ENCODE results near the gene ADGRG4. TPM values are rescaled to one million over a fixed set of nuclear protein-coding genes. Genes with fewer than 3 reads are reported as not detected.
"Not testable (repeated sequence)": the region's sequence is repeated elsewhere in the genome, so short reads cannot be mapped to it uniquely, and the experiment has no call there.

ADGRG4 gene
- total RNA-seq, 2 experiments from 2014 or later, result not detected

DNA sequence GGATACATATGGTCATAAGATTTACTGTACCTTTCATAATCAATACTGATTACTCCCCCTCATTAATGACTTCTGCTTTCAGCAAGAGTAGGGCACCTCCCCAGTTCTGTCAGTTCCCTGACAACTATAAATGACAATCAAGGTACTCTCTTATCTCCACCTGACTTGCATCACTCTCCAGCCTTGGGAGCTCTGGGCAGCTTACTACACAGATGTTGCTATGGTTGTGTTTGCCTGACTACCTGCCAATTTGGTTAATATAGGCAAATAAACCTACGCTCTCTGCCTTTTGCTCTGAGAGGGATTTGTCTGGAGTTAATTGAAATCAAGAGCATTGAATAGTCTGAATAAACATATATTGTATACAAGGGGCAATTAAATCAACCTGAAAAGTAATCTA lies 26.8 kb upstream of the ADGRG4 start:
- H3K36me3 Mint-ChIP-seq (ENCODE audit: low read depth), result no peaks in the 10 kb centered on the region
- no peak overlapping the region for H3K4me3 Mint-ChIP-seq
- ChIA-PET CTCF (no interaction called here), POLR2A (no interaction called here)
- no peaks in the 10 kb centered on the region for H3K27me3 ChIP-seq (ENCODE audit: control insufficient read depth in 1 of 2, insufficient read depth in 2 of 2, low read length in 2 of 2)
- no peak overlapping the region for H3K27ac Mint-ChIP-seq
- no peaks in the 10 kb centered on the region for H3K4me1 Mint-ChIP-seq (ENCODE audit: low read depth)
- no peak for ATAC-seq (ENCODE audit: poor library complexity)
- no peak for DNase-seq
- TF ChIP-seq, protein P1, sequence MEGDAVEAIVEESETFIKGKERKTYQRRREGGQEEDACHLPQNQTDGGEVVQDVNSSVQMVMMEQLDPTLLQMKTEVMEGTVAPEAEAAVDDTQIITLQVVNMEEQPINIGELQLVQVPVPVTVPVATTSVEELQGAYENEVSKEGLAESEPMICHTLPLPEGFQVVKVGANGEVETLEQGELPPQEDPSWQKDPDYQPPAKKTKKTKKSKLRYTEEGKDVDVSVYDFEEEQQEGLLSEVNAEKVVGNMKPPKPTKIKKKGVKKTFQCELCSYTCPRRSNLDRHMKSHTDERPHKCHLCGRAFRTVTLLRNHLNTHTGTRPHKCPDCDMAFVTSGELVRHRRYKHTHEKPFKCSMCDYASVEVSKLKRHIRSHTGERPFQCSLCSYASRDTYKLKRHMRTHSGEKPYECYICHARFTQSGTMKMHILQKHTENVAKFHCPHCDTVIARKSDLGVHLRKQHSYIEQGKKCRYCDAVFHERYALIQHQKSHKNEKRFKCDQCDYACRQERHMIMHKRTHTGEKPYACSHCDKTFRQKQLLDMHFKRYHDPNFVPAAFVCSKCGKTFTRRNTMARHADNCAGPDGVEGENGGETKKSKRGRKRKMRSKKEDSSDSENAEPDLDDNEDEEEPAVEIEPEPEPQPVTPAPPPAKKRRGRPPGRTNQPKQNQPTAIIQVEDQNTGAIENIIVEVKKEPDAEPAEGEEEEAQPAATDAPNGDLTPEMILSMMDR (IDR thresholded peaks at IDR 0.05), result no peak
- no peaks in the 10 kb centered on the region for H3K4me1 ChIP-seq (ENCODE audit: insufficient read depth, low read length)
- H3K36me3 ChIP-seq (ENCODE audit: insufficient read depth, low read length), result no peaks in the 10 kb centered on the region
- H3K9me3 Mint-ChIP-seq, result no peaks in the 10 kb centered on the region
- peaks cover 5% of the 10 kb centered on the region for H3K27me3 Mint-ChIP-seq
- intact Hi-C loops (cut with DNase I, micrococcal nuclease), result no loop called here
- H3K4me3 ChIP-seq (ENCODE audit: low read length), result no peak overlapping the region
- H3K9me3 ChIP-seq (ENCODE audit: control insufficient read depth in 1 of 2, insufficient read depth in 1 of 2, low read length in 2 of 2), result no peaks in the 10 kb centered on the region
- no peak overlapping the region for H3K27ac ChIP-seq (ENCODE audit: low read depth in 1 of 2, low read length in 2 of 2)

DNA sequence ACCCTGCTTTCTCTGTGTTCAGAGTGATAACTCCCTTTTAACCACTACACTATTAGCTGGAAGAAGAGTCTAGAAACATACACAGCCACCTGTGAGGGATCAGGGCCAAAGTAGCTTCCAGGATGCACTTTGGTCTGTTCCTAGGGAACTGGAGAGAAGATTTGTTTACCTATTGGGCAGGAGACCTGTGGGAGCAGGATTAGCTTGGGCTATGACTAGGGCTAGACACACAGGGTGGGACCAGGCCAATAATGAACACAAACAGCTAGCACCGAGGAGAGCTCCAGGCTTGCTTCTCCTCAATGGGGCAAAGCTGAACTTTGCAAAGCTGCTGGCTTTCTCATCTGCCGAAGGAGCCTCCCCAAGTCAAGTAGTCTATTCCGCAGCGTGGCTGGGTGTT lies 25.2 kb upstream of the ADGRG4 start:
- intact Hi-C loops (cut with DNase I, micrococcal nuclease), result no loop called here
- no peak overlapping the region for H3K27ac Mint-ChIP-seq
- ChIA-PET POLR2A (no interaction called here), CTCF (no interaction called here)
- H3K36me3 Mint-ChIP-seq (ENCODE audit: low read depth), result no peaks in the 10 kb centered on the region
- Histone ChIP-seq H3K27ac (ENCODE audit: low read depth in 1 of 2, low read length in 2 of 2) (no peak overlapping the region), H3K36me3 (ENCODE audit: insufficient read depth, low read length) (no peaks in the 10 kb centered on the region), H3K27me3 (ENCODE audit: control insufficient read depth in 1 of 2, insufficient read depth in 2 of 2, low read length in 2 of 2) (no peaks in the 10 kb centered on the region), H3K4me3 (ENCODE audit: low read length) (no peak overlapping the region), H3K4me1 (ENCODE audit: insufficient read depth, low read length) (no peaks in the 10 kb centered on the region), H3K9me3 (ENCODE audit: control insufficient read depth in 1 of 2, insufficient read depth in 1 of 2, low read length in 2 of 2) (no peaks in the 10 kb centered on the region)
- peaks cover 5% of the 10 kb centered on the region for H3K27me3 Mint-ChIP-seq
- no peaks in the 10 kb centered on the region for H3K9me3 Mint-ChIP-seq
- no peak for DNase-seq
- H3K4me1 Mint-ChIP-seq (ENCODE audit: low read depth), result no peaks in the 10 kb centered on the region
- ATAC-seq (ENCODE audit: poor library complexity), result no peak
- TF ChIP-seq, protein P1 (IDR thresholded peaks at IDR 0.05), result no peak
- H3K4me3 Mint-ChIP-seq, result no peak overlapping the region

DNA sequence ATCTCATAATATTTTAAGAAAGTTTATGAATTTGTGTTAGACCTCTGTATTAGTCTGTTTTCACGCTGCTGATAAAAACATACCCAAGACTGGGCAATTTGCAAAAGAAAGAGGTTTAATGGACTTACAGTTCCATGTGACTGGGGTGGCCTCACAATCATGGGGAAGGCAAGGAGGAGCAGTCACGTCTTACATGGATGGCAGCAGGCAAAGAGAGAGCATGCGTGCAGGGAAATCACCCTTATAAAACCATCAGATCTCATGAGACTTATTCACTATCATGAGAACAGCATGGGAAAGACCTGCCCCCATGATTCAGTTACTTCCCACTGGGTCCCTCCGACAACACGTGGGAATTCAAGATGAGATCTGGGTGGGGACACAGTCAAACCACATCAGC lies 14.4 kb upstream of the ADGRG4 start:
- not testable (repeated sequence) for ATAC-seq (ENCODE audit: poor library complexity)

DNA sequence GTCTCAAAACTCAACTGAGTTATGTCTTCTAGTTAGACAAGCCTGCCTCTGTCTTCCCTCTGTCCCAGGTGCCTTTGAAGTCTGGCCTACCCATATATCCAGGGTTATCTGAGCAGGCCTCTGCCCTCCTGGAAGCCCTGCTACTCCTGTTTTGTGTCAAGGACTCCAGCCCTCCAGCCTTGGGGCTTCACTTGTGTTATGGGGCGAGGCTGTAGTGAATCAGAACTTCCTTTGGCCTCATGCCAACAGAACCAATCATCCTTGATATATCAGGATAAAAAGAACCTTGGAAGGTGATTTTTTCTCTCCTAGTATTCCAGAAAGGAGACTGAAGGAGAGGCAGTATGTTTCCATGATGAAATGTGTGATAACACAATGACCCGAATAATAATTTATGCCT lies 8.9 kb upstream of the ADGRG4 start:
- H3K9me3 ChIP-seq (ENCODE audit: control insufficient read depth in 1 of 2, insufficient read depth in 1 of 2, low read length in 2 of 2), result no peaks in the 10 kb centered on the region
- no peaks in the 10 kb centered on the region for H3K27me3 Mint-ChIP-seq
- no peaks in the 10 kb centered on the region for H3K9me3 Mint-ChIP-seq
- no peaks in the 10 kb centered on the region for H3K27me3 ChIP-seq (ENCODE audit: control insufficient read depth in 1 of 2, insufficient read depth in 2 of 2, low read length in 2 of 2)
- intact Hi-C loops (cut with DNase I, micrococcal nuclease), result no loop called here
- no peaks in the 10 kb centered on the region for H3K36me3 ChIP-seq (ENCODE audit: insufficient read depth, low read length)
- DNase-seq, result no peak
- ATAC-seq (ENCODE audit: poor library complexity), result no peak
- TF ChIP-seq, protein P1 (IDR thresholded peaks at IDR 0.05), result no peak
- CTCF ChIA-PET, result no interaction called here
- H3K36me3 Mint-ChIP-seq (ENCODE audit: low read depth), result no peaks in the 10 kb centered on the region
- no peak overlapping the region for H3K4me3 ChIP-seq (ENCODE audit: low read length)
- no peak overlapping the region for H3K4me3 Mint-ChIP-seq
- H3K27ac ChIP-seq (ENCODE audit: low read depth in 1 of 2, low read length in 2 of 2), result no peak overlapping the region
- H3K4me1 ChIP-seq (ENCODE audit: insufficient read depth, low read length), result no peaks in the 10 kb centered on the region
- POLR2A ChIA-PET, result no interaction called here
- no peaks in the 10 kb centered on the region for H3K4me1 Mint-ChIP-seq (ENCODE audit: low read depth)
- H3K27ac Mint-ChIP-seq, result no peak overlapping the region

More for the DNA sequence above, 14.4 kb upstream of the ADGRG4 start:
- H3K27me3 Mint-ChIP-seq; H3K27me3 ChIP-seq (ENCODE audit: control insufficient read depth in 1 of 2, insufficient read depth in 2 of 2, low read length in 2 of 2); H3K4me1 Mint-ChIP-seq (ENCODE audit: low read depth); H3K9me3 Mint-ChIP-seq; POLR2A ChIA-PET; H3K4me1 ChIP-seq (ENCODE audit: insufficient read depth, low read length); CTCF ChIA-PET; H3K4me3 ChIP-seq (ENCODE audit: low read length); H3K27ac ChIP-seq (ENCODE audit: low read depth in 1 of 2, low read length in 2 of 2); DNase-seq; H3K27ac Mint-ChIP-seq; H3K9me3 ChIP-seq (ENCODE audit: control insufficient read depth in 1 of 2, insufficient read depth in 1 of 2, low read length in 2 of 2); H3K4me3 Mint-ChIP-seq; H3K36me3 Mint-ChIP-seq (ENCODE audit: low read depth); intact Hi-C loops (cut with DNase I, micrococcal nuclease); H3K36me3 ChIP-seq (ENCODE audit: insufficient read depth, low read length): not testable (repeated sequence)

All from CD4-positive, alpha-beta T cell (primary cell).